RPMI8226 (cell line): ENCODE measurements around the gene EDN2.

Source experiments
- DNase-seq: peaks from one replicate; pipeline ENCODE4 v3.0.0-alpha.2; 2015

EDN2 gene

DNA sequence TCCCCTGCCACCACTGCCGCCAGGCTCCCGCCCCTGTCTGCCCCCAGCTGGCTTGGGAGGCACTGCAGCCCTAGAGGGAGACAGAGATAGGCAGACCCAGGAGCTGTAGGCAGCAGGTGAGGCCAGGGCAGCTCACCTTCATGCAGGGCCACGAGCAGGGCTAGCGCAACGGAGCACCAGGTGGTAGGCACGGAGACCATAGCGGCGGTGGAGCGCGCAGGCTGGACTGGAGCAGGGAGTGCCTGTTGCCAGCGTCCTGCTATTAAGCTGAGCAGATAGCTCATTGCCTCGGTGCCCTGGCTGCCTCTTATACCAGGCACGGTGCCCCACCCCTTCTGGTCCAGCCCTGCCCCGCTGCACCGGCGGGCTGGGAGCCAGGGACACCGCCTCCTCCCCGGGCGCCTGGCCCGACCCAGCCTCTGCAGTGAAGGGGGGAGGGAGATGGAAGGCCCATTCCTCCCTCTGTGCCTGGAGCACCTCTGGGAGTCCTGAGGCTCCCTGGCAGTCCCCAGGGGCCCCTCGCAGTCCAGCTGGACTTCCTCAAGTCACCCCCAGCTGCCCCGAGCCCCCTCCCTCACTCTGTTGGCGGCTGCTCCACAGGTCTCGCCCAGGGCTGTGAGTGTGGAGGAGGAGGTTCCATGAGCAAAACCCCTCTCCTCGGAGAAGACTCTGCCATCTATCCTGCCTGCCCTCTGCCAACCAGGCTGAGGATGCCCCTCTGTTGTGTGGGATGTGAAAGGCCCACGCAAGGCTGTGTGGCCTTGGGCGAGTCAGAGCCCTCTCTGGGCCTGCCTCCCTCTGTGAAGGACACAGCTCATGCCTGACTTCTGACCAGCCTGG lies at the start of gene EDN2:
Gene EDN2 (minus strand): TSS at position 282 of the 840 bp plus-strand sequence. CDS start 82 bp downstream, at position 200.
- peak; percentile 94 for DNase-seq

DNA sequence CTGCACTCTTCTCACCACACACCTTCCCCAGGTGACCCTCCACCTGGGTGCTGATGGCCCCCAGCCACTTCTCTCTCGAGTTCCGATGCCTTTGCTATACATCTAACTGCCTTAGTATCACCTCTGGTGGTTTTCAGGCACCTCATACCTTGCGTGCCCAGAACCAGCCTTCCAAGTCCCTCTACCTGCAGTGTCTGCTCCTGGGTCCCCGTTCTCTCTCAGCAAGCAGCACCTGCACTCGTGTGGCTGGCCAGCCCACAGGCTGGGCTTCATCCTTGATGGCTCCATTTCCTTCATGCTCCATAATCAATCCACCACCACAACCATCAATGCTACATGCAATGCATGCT lies 49.2 kb upstream of the EDN2 start:
- DNase-seq: no peak

DNA sequence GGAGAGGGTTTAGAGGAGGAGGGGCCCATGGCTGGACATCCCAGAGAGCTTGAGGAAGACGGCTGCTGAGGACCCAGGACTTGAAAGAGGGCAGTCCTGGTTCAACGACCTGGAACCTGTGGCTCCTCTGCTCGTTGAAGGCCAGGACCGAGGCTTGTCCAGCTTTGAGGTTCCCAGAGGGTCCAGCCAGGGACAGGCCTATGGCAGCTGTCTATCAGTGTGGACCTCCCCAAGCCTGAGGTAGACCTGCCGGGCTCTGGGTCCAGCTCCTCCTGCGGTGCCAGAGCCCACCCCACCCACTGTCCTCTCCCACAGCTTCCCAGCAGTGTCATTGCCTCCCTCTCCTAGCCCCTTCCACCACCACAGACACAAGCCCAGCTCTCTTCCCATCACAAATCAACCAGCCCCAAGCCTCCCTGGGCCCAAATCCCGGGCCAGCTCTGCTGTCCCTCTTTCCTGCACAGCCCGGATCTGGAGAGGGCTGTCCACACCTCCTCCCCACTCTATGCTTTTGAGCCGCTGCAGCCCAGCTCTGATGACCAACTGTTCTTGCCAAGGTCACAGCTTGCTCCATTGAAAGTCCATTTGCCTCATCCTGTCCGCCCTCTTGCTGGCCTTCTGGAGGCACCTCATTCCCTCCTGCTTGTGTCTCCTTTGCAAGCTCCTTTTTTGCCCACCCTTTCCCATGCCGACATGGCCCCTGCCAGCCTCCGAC lies 48.7 kb upstream of the EDN2 start:
- DNase-seq: no peak

DNA sequence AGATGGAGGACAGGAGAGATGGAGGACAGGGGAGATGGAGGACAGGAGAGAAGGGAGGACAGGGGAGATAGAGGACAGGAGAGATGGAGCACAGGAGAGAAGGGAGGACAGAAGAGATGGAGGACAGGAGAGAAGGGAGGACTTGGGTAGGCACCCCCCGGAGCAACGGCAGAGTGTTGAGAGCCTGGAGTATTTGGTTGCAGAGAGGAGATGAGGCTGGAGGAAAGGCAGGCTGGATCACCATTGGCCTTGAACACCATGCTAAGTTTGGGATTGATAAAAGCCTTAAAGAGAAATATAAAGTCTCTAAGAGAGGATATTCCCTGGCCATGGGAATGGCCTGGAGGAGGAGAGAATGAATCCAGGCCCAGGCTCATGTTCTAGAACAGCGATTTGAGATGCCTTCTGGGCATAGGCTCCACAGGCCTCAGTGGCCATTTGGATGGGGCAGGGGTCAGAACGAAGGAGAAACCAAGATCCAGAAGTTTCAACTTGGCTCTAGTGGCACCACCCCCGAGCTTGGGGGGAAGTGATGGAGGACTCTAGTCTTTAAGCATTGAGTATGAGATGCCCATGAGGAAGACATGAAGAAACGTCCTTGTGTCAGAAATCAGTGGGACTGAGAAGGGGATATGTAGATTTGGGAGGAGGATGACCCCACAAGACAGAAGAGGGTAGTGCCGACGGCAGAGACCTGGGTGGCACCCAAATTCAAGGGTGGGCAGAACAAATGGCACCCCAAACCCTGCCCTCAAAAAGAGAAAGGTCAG lies 47.9 kb upstream of the EDN2 start:
- no peak for DNase-seq

DNA sequence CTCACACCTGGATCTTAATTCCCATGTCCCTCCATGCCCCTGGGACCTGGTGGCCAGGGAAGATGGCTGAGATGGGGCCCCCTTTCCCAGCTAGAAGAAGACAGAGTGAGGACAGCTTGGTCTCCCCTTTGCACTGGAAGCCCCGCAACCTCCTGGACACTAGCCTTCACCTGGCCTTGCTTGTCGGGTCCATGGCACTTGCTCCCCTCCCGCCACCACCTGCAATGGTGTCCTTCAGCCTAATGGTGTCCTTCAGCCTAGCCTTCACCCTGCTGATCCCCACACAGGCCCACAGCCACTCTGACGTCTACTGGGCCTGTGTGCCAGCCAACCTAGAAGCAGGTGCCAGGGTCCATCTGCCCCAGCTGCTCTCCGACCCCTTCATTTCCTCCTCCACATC lies 45.9 kb upstream of the EDN2 start:
- DNase-seq: no peak

DNA sequence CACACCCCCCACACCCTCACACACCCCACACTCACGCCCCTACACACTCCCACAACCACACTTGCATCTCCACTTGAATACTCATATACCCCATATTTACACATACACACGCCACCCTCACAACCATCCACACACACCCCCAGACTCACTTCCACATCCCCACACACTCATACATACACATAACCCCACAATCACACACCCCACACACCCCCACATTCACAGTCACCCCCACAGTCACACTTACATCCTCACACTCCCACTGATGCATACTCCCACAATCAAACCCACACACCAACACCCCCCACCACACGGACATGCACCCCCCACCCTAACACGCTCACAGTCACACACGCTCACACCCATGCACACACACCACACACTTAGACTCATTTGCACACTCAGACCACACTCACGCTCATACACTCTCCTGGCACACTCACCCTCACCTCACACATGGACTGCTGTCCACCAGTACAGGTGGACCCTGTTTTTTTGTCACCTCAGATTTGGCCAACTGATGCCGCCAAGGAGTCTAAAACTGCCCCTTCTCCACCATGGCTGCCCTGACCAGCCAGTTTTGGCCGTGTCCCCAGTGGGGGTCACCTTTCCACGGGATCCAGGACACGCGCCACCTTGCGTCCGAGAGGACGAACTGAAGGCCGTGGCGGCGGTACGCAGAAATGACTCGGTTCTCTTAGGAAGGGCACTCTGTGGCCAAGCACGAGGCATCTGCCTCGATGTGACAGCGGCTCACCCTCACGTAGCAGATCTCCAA lies 45.3 kb upstream of the EDN2 start:
- no peak for DNase-seq

DNA sequence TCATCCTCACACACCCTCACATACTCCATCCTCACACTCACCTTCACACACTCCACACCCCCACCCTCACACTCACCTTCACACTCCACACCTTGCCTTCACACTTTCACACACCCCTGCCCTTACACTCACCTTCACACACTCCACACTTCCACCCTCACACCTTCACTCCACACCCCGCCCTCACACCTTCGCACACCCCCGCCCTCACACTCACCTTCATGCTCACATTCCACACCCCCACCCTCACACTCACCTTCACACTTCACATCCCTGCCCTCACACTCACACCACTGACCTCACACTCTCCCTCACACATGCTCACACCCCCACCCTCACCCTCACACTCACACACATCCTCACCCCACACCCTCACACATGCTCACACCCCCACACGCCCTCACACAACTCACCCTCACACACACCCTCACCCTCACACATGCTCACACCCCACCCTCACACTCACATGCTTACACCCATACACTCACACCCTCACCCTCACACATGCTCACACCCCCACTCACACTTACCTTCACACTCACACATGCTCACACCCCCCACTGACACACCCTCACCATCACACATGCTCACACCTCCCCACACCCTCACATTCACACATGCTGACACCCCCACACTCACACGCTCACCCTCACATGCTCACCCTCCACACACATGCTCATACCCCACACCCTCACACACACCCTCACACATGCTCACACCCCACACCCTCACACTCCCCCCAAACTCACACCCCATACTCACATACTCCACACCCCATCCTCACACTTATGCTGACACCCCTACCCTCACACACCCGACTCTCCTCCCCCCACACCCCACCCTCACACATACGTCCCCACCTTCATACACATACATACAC lies 44.5 kb upstream of the EDN2 start:
- no peak for DNase-seq

DNA sequence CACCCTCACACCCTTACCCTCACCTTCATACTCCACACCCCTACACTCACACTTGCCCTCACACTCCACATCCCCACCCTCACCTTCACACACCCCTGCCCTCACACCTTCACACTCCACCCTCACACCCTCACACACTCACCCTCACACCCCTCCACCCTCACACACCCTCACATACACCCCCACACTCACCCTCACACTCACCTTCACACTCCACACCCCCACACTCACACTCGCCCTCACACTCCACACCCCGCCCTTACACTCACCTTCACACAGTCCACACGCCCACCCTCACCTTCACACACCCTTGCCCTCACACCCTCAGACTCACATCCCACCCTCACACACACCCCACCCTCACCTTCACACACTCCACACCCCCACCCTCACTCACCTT lies 43.6 kb upstream of the EDN2 start:
- DNase-seq: no peak

DNA sequence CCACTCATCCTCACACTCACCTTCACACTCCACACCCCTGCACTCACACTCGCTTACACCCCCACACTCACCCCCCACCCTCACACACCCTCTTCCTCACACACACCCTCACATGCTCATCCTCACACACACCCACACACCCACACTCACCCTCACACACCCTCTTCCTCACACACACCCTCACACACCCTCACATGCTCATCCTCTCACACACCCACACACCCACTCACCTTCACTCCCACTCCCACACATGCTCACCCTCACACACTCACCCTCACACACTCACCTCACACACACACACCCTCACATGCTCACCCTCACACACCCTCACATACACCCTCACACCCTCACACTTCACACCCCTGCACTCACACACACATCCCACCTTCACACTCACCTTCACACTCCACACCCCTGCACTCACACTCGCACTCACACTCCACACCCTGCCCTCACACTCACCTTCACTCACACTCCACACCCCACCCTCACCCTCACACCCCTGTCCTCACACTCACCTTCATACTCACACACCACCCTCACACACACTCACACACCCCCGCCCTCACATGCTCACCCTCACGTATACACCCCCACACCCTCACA lies 42.6 kb upstream of the EDN2 start:
- no peak for DNase-seq

DNA sequence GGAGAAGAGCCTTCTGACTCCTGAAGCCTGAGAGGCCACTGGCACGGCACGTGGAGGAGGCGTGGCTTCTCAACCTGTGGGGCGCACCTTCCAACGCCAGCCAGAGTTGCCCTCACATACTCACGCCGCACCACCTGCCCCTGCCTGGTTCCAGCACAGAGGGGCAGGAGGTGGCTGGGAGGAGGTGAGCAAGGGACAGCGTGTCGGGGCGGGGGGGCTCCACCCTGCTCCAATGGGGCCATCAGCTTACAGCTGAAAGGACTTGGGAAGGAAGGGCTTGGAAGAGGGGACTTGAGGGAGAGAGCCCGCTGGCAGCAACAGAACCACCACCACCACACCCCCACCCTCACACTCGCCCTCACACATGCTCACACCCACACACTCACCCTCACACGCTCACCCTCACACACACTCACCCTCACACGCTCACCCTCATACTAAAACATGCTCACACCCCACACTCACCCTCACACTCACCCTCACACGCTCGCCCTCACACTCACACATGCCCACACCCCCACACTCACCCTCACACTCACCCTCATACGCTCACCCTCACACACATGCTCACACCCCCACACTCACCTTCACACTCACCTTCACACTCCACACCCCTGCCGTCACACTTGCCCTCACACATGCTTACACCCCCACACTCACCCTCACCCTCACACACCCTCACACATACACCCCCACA lies 41.6 kb upstream of the EDN2 start:
- no peak for DNase-seq

DNA sequence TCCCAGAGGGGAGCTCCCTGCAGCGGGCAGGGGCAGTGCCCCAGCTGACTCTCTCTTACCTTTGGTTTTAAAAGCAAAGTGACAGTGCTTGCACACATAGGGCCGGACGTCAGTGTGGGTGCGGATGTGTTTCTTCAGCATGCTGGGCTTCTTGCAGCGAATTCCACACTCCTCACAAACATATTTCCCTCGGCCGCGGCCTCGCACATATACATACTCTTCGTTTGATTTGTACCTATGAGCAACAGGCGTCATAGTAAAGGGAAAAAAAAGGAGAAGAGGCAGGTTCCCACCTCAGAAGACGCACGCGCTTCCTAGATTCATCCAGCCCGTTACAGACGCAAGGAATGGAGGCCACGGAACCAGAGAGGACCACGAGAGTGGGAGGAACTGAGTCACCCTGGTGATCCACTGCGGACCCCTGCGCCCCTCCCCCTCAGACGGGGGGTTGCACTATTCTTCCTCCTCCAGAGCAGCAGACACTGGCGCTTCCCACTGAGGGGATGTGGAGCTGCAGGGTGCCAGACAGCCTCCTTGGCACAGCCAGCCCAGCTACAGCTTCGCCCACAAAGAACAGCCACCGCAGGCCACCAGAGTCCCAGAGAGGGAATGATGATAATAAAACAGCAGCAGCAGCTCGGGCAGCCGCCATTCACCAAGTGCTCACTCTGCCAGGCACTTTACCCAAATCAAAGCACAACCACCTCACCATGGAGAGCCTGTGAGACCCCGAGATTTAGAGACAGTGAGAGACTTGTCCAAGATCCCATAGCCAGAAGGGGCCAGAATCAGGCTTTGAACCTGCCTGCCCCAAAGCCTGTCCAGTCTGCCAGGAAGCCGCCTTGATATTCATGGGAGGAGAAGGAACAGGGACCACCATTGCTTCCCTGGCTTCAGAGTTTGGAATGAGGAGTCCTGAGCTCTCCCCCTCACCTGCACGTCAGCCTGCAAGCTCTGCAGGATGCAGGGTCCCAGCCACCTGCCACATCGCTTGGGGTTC lies 40.5 kb upstream of the EDN2 start:
- DNase-seq: no peak

DNA sequence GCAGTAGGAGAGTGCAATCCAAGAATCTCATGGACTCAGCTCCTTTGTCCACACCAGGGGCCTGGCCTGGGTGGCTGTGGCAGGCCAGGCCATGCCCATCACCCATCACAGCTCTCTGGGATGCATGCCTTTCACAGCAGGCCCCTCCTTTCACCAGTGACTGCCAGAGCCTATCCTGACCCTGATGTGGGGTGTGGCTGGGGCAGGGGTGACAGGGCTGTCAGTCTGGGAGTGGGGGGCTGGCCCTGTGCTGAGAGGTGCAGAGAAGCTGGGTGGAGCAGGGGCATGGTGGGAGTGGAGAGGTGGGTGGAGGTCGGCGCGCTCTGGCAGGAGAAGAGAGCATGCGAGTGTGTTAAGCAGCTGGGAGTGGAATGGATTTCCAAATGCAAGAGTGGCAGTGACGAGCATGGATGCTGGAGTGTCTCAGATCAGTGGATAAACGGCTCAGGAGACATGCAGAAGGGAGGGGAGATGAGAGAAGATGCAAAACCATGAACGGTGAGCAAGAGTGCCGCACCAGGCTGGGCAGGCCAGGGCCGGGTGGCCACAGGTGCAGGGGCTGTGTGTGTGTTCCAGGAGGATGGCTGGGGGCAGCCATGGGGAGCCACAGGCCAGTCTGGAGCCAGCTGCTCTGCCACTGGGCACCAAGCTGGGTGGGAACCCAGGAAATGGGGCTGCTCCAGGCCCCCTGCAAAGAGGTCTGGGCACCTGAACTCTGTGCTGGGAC lies 39.6 kb upstream of the EDN2 start:
- no peak for DNase-seq

DNA sequence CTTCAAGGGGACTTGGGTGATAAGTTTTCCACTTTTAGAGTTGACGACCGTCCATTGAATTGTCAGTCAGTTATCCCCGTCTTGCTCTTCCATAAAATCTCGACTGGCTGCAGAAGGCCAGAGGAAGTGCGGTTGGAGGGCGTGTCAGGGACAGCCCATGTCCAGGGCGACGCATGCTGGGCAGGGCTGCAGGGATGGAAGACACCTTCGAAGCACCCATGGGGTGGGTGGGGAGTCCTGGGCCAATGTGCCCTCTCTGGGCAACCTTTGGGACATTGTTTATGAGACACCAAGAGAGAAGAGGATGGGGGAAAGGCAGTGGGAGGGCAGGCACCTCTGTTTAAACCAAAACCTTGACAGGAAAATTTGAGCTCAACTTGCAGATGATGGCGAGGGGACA lies 38.6 kb upstream of the EDN2 start:
- no peak for DNase-seq

DNA sequence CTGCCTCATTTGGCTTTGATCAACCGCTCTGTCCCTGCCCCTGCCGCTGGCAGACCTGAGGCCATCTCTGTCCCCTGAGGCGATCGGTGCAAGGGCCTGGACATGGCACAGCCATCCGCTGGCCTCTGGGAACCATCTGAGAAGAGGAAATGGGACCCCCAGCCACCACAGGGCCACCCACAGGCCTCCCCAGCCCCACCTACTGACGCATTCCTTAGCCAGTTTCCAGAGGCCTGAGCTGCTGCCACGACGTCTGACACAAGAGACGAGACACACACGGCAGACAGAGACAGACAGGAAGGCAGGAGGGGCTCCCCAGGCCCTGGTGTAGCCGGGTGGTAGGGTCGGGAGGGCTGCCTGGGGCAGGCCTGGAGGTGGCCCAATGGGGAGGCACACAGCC lies 37.3 kb upstream of the EDN2 start:
- DNase-seq: no peak

DNA sequence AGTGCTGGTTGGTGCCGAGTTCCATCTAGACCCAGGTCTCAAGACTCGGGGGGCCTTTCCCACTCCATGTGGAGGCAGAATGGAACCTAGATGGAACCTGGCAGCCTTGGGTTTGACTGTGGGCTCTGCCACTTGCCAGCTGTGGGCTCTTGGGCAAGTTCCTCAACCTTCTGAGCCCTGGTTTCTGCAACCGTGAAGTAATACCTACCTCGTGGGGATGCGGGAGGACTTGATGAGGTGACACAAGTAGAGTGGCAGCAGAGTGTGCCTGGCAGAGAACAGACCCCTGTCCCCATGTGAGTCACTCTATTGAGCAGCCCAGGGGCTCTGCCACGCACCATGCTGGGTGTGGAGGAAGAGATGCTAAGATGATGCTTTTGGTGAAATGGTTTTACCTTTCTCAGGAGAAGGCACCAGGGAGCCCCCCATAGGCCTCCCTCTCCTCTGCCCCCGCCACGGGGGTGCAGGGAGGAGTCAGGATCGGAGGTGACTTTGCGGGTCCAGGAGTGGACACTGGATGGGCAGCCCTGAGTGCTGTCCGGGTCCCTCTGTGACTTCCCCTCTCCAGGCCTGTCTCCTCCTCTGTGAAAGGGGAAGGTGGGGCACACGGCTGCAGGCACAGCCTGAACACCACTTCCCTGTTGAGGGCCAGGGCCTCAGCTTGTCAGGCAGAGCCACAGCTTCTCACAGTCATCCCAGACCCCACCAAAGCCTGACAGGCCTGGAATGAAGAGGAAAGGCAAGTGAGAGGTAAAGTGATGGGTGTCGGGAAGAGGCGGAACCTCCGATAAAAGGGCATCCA lies 36.7 kb upstream of the EDN2 start:
- no peak for DNase-seq

DNA sequence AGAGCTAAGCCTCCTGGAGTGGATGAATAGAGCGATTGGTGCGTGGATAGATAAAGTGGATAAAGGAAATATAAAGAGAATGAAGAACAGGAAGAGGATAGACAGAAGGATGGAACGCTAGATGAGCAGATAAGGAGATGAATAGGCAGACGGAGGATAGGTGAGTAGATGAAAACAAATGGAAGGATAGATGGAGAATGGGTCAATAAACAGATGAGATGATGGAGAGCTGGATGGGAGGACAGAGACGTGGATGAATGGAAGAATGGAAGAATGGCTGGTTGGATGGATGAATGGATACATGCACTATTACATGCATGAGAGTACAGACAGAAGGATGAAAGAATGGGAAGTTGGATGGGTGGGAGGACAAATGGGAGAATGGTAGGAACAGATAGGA lies 35.2 kb upstream of the EDN2 start:
- DNase-seq: no peak

DNA sequence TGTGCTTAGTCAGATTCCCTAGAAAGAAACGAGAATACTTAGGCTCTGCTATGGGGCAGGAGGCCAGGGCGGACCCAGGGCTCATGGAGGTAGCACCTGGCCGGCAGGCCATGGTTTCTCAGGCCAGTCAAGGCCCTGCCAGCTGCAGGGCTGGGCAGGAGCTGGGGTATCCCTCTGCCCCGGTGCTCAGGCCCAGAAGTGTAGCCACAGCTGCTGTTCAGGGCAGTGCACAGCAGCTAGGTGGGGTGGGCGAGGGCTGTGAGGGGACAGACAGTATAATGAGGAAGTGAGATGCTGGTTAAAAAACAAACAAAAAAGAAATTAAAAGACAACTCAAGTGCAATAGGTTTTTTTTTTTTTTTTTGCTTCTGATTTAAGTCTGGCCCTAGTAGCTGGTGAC lies 34.0 kb upstream of the EDN2 start:
- DNase-seq: peak; percentile 88

DNA sequence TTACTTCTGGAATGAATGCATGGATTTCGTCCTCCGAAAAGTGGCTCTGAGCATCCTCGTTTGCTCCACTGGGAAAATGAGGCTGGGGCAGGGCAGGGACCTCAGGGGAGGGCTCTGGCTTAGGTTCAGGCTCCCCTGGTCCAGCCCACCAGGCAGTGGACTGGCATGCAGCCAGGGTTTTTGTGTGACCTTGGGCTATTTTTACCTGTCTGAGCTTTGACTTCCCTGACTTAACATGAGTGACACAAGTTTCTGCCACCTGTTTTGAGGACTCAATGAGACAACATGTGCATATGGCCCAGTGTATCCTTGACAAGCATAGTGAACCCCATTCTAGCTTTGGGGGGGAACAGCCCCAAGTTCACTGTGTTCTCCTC lies 32.6 kb upstream of the EDN2 start:
- DNase-seq: peak; percentile 93
